Ovary (tissue), 3 donors: Measurements from ENCODE around the gene PPP1R14C.

Source experiments
- POLR2A ChIP-seq: fragments of 450-650 bp; IDR thresholded peaks from one replicate; pipeline ENCODE4 v1.6.1; 2017; ENCODE audit warnings: antibody characterized with exemption, mild to moderate bottlenecking, moderate library complexity
- TF ChIP-seq, protein P1 (sequence below), 3 donors: fragments of 450-650 bp in 2 of 3; fragments of 200-600 bp in 1 of 3; IDR thresholded peaks; one replicate each; pipeline versions ENCODE4 v1.5.1 to v1.8.0; 2016 to 2022; ENCODE audit warnings: antibody characterized with exemption in 3 of 3, mild to moderate bottlenecking in 1 of 3
- donor health status: DM: no; HTN: no; CAD: no.

DNA sequence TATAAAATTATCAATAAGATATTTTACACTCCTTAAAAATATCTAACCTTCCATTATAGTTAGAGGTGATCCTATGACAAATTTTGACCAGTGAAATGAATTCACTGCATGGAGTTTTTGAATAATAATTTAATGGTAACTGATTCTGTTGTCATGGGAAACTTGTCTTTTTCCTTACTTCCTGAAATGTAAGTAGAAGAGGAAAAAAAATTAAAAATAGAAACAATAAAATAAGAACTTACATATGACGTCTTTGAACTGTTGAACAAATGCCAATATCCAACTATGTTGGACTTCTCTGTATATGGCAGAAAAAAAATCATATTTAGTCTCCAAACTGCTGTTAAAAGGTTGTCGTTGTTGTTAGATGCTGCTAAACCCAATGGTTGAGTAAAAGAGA is 26.3 kb downstream of the PPP1R14C start:
- TF ChIP-seq, protein P1, sequence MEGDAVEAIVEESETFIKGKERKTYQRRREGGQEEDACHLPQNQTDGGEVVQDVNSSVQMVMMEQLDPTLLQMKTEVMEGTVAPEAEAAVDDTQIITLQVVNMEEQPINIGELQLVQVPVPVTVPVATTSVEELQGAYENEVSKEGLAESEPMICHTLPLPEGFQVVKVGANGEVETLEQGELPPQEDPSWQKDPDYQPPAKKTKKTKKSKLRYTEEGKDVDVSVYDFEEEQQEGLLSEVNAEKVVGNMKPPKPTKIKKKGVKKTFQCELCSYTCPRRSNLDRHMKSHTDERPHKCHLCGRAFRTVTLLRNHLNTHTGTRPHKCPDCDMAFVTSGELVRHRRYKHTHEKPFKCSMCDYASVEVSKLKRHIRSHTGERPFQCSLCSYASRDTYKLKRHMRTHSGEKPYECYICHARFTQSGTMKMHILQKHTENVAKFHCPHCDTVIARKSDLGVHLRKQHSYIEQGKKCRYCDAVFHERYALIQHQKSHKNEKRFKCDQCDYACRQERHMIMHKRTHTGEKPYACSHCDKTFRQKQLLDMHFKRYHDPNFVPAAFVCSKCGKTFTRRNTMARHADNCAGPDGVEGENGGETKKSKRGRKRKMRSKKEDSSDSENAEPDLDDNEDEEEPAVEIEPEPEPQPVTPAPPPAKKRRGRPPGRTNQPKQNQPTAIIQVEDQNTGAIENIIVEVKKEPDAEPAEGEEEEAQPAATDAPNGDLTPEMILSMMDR (IDR thresholded peaks at IDR 0.05): no peak
- no peak for TF ChIP-seq POLR2A
